ENCODE results near the gene USP9Y. TPM values are rescaled to one million over a fixed set of nuclear protein-coding genes. Genes with fewer than 3 reads are reported as not detected.
"Not testable (repeated sequence)": the region's sequence is repeated elsewhere in the genome, so short reads cannot be mapped to it uniquely, and the experiment has no call there.

The USP9Y gene
- 10 to 100 TPM in 1 of 2 donors, under 1 TPM in 1; 0.02 to 31.3 TPM for polyA plus RNA-seq

GRCh38 chrY:12701181-12701695 is at the start of gene USP9Y:
Gene USP9Y (plus strand): TSS chrY:12701231. CDS start chrY:12709448, 8,217 bp downstream.
- no peak within 1 kb of the TSS for H3K4me3 ChIP-seq (ENCODE audit: low read depth in 1 of 2, low read length in 2 of 2)
- peaks cover 0 to 3% of the 10 kb centered on the region in 2 donors for H3K9me3 ChIP-seq (ENCODE audit: control insufficient read depth in 2 of 2, insufficient read depth in 1 of 2, low read depth in 1 of 2, low read length in 1 of 2)
- H3K36me3 ChIP-seq (ENCODE audit: control insufficient read depth in 2 of 2, insufficient read depth in 2 of 2, low read length in 1 of 2): peaks cover 0 to 5% of the 10 kb centered on the region in 2 donors
- no peak within 1 kb of the TSS for H3K27ac ChIP-seq (ENCODE audit: low read depth in 2 of 2, low read length in 1 of 2)
- 92 to 100% methylated on average over 1 of the region's 1 CpG for WGBS, 2 donors
- no peaks in the 10 kb centered on the region for H3K4me1 ChIP-seq (ENCODE audit: control insufficient read depth in 2 of 2, insufficient read depth in 2 of 2, low read length in 1 of 2)
- no peaks in the 10 kb centered on the region for H3K27me3 ChIP-seq (ENCODE audit: control insufficient read depth in 1 of 2, insufficient read depth in 2 of 2, low read length in 2 of 2)

GRCh38 chrY:12651621-12652036 is 49.4 kb upstream of the USP9Y start:
- 52 to 91% methylated on average over 1 to 4 of the region's 4 CpGs for WGBS, 2 donors
- H3K36me3 ChIP-seq (ENCODE audit: control insufficient read depth in 2 of 2, insufficient read depth in 2 of 2, low read length in 1 of 2): no peaks in the 10 kb centered on the region
- no peaks in the 10 kb centered on the region for H3K4me1 ChIP-seq (ENCODE audit: control insufficient read depth in 2 of 2, insufficient read depth in 2 of 2, low read length in 1 of 2)
- no peaks in the 10 kb centered on the region for H3K9me3 ChIP-seq (ENCODE audit: control insufficient read depth in 2 of 2, insufficient read depth in 1 of 2, low read depth in 1 of 2, low read length in 1 of 2)
- H3K27me3 ChIP-seq (ENCODE audit: control insufficient read depth in 1 of 2, insufficient read depth in 2 of 2, low read length in 2 of 2): no peaks in the 10 kb centered on the region
- no peak overlapping the region for H3K27ac ChIP-seq (ENCODE audit: low read depth in 2 of 2, low read length in 1 of 2)
- no peak overlapping the region for H3K4me3 ChIP-seq (ENCODE audit: low read depth in 1 of 2, low read length in 2 of 2)

DNA sequence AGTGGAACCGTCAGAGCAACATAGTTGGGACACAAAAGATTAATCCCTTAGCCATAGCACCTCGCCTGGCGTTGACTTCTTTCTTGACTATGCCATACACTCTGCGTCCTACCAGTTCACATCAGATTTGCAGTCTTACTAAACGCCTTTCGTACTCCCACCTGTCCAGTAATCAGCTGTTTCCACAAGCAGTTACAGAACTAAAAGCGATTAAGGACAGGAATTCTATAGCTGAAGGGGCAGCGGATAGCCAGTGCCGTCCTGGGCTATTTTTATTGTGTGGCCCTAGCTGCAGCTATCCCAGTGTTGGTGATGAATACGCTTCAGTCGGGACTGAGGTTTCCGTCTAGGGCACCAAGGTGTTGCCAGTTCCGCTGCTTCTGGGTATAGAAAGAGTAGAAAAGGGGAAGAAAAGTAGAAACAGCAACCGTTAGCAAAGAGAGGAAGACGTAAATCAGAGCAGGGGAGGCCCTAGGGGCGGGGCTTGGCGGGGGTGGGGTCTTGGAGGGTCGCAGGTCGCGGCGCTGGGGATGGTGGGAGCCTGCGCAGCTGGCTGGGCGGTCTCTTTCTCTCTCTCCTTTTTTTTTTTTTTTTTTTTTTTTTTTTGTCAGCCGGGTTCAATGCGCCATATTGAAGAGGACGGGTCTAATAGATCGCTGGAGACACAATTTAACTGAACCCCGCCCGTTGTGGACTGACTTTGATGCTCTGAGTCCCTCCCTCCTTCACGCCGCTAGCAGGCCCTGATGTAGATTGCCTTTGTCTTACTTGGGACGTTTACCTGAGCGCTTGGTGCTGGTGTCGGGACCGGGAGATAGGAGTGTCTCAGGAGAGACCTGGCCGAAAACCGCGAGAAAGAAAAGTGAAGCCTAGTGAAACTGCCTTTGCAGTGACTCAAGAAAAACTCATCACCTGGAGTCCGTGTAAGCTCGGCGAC is 39.0 kb upstream of the USP9Y start:
- WGBS, 2 donors: 0% methylated on average over 1 to 40 of the region's 41 CpGs
- H3K9me3 ChIP-seq (ENCODE audit: control insufficient read depth in 2 of 2, insufficient read depth in 1 of 2, low read depth in 1 of 2, low read length in 1 of 2): no peaks in the 10 kb centered on the region
- H3K27ac ChIP-seq (ENCODE audit: low read depth in 2 of 2, low read length in 1 of 2): peak overlapping the region in 1 of 2 donors; percentile 84
- no peaks in the 10 kb centered on the region for H3K36me3 ChIP-seq (ENCODE audit: control insufficient read depth in 2 of 2, insufficient read depth in 2 of 2, low read length in 1 of 2)
- no peaks in the 10 kb centered on the region for H3K4me1 ChIP-seq (ENCODE audit: control insufficient read depth in 2 of 2, insufficient read depth in 2 of 2, low read length in 1 of 2)
- no peaks in the 10 kb centered on the region for H3K27me3 ChIP-seq (ENCODE audit: control insufficient read depth in 1 of 2, insufficient read depth in 2 of 2, low read length in 2 of 2)
- H3K4me3 ChIP-seq (ENCODE audit: low read depth in 1 of 2, low read length in 2 of 2): peak overlapping the region in 1 of 2 donors; percentile 59

- Histone ChIP-seq H3K27me3 (ENCODE audit: control insufficient read depth in 1 of 2, insufficient read depth in 2 of 2, low read length in 2 of 2) (no peaks in the 10 kb centered on the region), H3K4me3 (ENCODE audit: low read depth in 1 of 2, low read length in 2 of 2) (peak overlapping the region in 1 of 2 donors; percentile 59), H3K36me3 (ENCODE audit: control insufficient read depth in 2 of 2, insufficient read depth in 2 of 2, low read length in 1 of 2) (no peaks in the 10 kb centered on the region), H3K4me1 (ENCODE audit: control insufficient read depth in 2 of 2, insufficient read depth in 2 of 2, low read length in 1 of 2) (no peaks in the 10 kb centered on the region), H3K9me3 (ENCODE audit: control insufficient read depth in 2 of 2, insufficient read depth in 1 of 2, low read depth in 1 of 2, low read length in 1 of 2) (no peaks in the 10 kb centered on the region), H3K27ac (ENCODE audit: low read depth in 2 of 2, low read length in 1 of 2) (peak overlapping the region in 1 of 2 donors; percentile 84)
- 0% methylated on average over 1 to 40 of the region's 40 CpGs for WGBS, 2 donors
These were observed 38.1 kb upstream of the USP9Y start for GRCh38 chrY:12662745-12663591.

- H3K27ac ChIP-seq (ENCODE audit: low read depth in 2 of 2, low read length in 1 of 2); H3K4me1 ChIP-seq (ENCODE audit: control insufficient read depth in 2 of 2, insufficient read depth in 2 of 2, low read length in 1 of 2); H3K9me3 ChIP-seq (ENCODE audit: control insufficient read depth in 2 of 2, insufficient read depth in 1 of 2, low read depth in 1 of 2, low read length in 1 of 2); H3K27me3 ChIP-seq (ENCODE audit: control insufficient read depth in 1 of 2, insufficient read depth in 2 of 2, low read length in 2 of 2); H3K4me3 ChIP-seq (ENCODE audit: low read depth in 1 of 2, low read length in 2 of 2); H3K36me3 ChIP-seq (ENCODE audit: control insufficient read depth in 2 of 2, insufficient read depth in 2 of 2, low read length in 1 of 2): not testable (repeated sequence)
- 42 to 54% methylated on average over 3 to 20 of the region's 20 CpGs for WGBS, 2 donors
These were observed 37.2 kb upstream of the USP9Y start for GRCh38 chrY:12663845-12664244.

- Histone ChIP-seq H3K27ac (ENCODE audit: low read depth in 2 of 2, low read length in 1 of 2) (no peak overlapping the region), H3K36me3 (ENCODE audit: control insufficient read depth in 2 of 2, insufficient read depth in 2 of 2, low read length in 1 of 2) (no peaks in the 10 kb centered on the region), H3K9me3 (ENCODE audit: control insufficient read depth in 2 of 2, insufficient read depth in 1 of 2, low read depth in 1 of 2, low read length in 1 of 2) (no peaks in the 10 kb centered on the region), H3K4me1 (ENCODE audit: control insufficient read depth in 2 of 2, insufficient read depth in 2 of 2, low read length in 1 of 2) (no peaks in the 10 kb centered on the region), H3K4me3 (ENCODE audit: low read depth in 1 of 2, low read length in 2 of 2) (no peak overlapping the region), H3K27me3 (ENCODE audit: control insufficient read depth in 1 of 2, insufficient read depth in 2 of 2, low read length in 2 of 2) (no peaks in the 10 kb centered on the region)
- 79% methylated on average over 2 of the region's 2 CpGs; no CpG with 5 or more reads in 1 of the 2 donors for WGBS, 2 donors
These were observed 22.9 kb upstream of the USP9Y start for GRCh38 chrY:12678111-12678510.

- no peaks in the 10 kb centered on the region for H3K36me3 ChIP-seq (ENCODE audit: control insufficient read depth in 2 of 2, insufficient read depth in 2 of 2, low read length in 1 of 2)
- H3K4me3 ChIP-seq (ENCODE audit: low read depth in 1 of 2, low read length in 2 of 2): no peak overlapping the region
- 30% methylated on average over 2 of the region's 2 CpGs; no CpG with 5 or more reads in 1 of the 2 donors for WGBS, 2 donors
- no peaks in the 10 kb centered on the region for H3K4me1 ChIP-seq (ENCODE audit: control insufficient read depth in 2 of 2, insufficient read depth in 2 of 2, low read length in 1 of 2)
- H3K27me3 ChIP-seq (ENCODE audit: control insufficient read depth in 1 of 2, insufficient read depth in 2 of 2, low read length in 2 of 2): no peaks in the 10 kb centered on the region
- no peak overlapping the region for H3K27ac ChIP-seq (ENCODE audit: low read depth in 2 of 2, low read length in 1 of 2)
- no peaks in the 10 kb centered on the region for H3K9me3 ChIP-seq (ENCODE audit: control insufficient read depth in 2 of 2, insufficient read depth in 1 of 2, low read depth in 1 of 2, low read length in 1 of 2)
These were observed 19.5 kb upstream of the USP9Y start for GRCh38 chrY:12681535-12681934.

- no peak overlapping the region for H3K4me3 ChIP-seq (ENCODE audit: low read depth in 1 of 2, low read length in 2 of 2)
- H3K27ac ChIP-seq (ENCODE audit: low read depth in 2 of 2, low read length in 1 of 2): no peak overlapping the region
- no peaks in the 10 kb centered on the region for H3K4me1 ChIP-seq (ENCODE audit: control insufficient read depth in 2 of 2, insufficient read depth in 2 of 2, low read length in 1 of 2)
- 75 to 83% methylated on average over 1 to 2 of the region's 2 CpGs for WGBS, 2 donors
- H3K27me3 ChIP-seq (ENCODE audit: control insufficient read depth in 1 of 2, insufficient read depth in 2 of 2, low read length in 2 of 2): no peaks in the 10 kb centered on the region
- no peaks in the 10 kb centered on the region for H3K36me3 ChIP-seq (ENCODE audit: control insufficient read depth in 2 of 2, insufficient read depth in 2 of 2, low read length in 1 of 2)
- no peaks in the 10 kb centered on the region for H3K9me3 ChIP-seq (ENCODE audit: control insufficient read depth in 2 of 2, insufficient read depth in 1 of 2, low read depth in 1 of 2, low read length in 1 of 2)
These were observed 12.7 kb upstream of the USP9Y start for GRCh38 chrY:12688337-12688736.

- Histone ChIP-seq H3K4me1 (ENCODE audit: control insufficient read depth in 2 of 2, insufficient read depth in 2 of 2, low read length in 1 of 2) (no peaks in the 10 kb centered on the region), H3K36me3 (ENCODE audit: control insufficient read depth in 2 of 2, insufficient read depth in 2 of 2, low read length in 1 of 2) (peaks cover 0 to 5% of the 10 kb centered on the region in 2 donors), H3K27ac (ENCODE audit: low read depth in 2 of 2, low read length in 1 of 2) (no peak overlapping the region), H3K27me3 (ENCODE audit: control insufficient read depth in 1 of 2, insufficient read depth in 2 of 2, low read length in 2 of 2) (no peaks in the 10 kb centered on the region), H3K9me3 (ENCODE audit: control insufficient read depth in 2 of 2, insufficient read depth in 1 of 2, low read depth in 1 of 2, low read length in 1 of 2) (peaks cover 0 to 3% of the 10 kb centered on the region in 2 donors), H3K4me3 (ENCODE audit: low read depth in 1 of 2, low read length in 2 of 2) (no peak overlapping the region)
- WGBS, 2 donors: 85 to 100% methylated on average over 1 to 2 of the region's 2 CpGs
These were observed 944 bp upstream of the USP9Y start for GRCh38 chrY:12700087-12700486.
